Measurements from ENCODE around the gene SIRT6. TPM values are rescaled to one million over a fixed set of nuclear protein-coding genes. Genes with fewer than 3 reads are reported as not detected.

The SIRT6 gene
- total RNA-seq, 1 experiment from 2014 or later = 28.1 TPM

GRCh38 chr19:4183967-4184717, 1.8 kb upstream of the SIRT6 start:
- DNase-seq (ENCODE audit: low spot score) (no peak), ATAC-seq (no peak)
- Mint-ChIP-seq H3K27me3 (ENCODE audit: low read depth) (peaks cover 9% of the 10 kb centered on the region), H3K4me1 (peaks cover 19% of the 10 kb centered on the region), H3K36me3 (no peaks in the 10 kb centered on the region; the same call in 1 of the 2 replicates), H3K9me3 (no peaks in the 10 kb centered on the region), H3K4me3 (no peak overlapping the region), H3K27ac (no peak overlapping the region)
- ChIA-PET CTCF (interaction anchor here (1.1 kb wide), 2 partner anchors 16 to 44 kb away, joined by 3 to 8 read pairs; no protein-coding TSS in a partner anchor), POLR2A (no interaction called here)
- no peak for TF ChIP-seq TEAD1 (CRISPR knock-in tag; IDR thresholded peaks at IDR 0.05)
- no peak for TF ChIP-seq USF2 (CRISPR knock-in tag; IDR thresholded peaks at IDR 0.05)
- no peak for TF ChIP-seq CDX4 (CRISPR knock-in tag; IDR thresholded peaks at IDR 0.05; ENCODE audit: borderline replicate concordance)
- no peak for TF ChIP-seq FOXP4 (CRISPR knock-in tag; IDR thresholded peaks at IDR 0.05)
- TF ChIP-seq ZNF232 (CRISPR knock-in tag; IDR thresholded peaks at IDR 0.05) = no peak
- no peak for TF ChIP-seq ZNF121 (CRISPR knock-in tag; IDR thresholded peaks at IDR 0.05)
- TF ChIP-seq PREB (CRISPR knock-in tag; IDR thresholded peaks at IDR 0.05; ENCODE audit: borderline replicate concordance) = no peak
- no peak for TF ChIP-seq SP1 (CRISPR knock-in tag; conservative IDR thresholded peaks at IDR 0.05)
- no peak for TF ChIP-seq E2F1 (CRISPR knock-in tag; IDR thresholded peaks at IDR 0.05)
- TF ChIP-seq ZBTB43 (CRISPR knock-in tag; IDR thresholded peaks at IDR 0.05) = no peak
- no peak for TF ChIP-seq FOXJ3 (CRISPR knock-in tag; IDR thresholded peaks at IDR 0.05; ENCODE audit: borderline replicate concordance)
- no peak for TF ChIP-seq ZNF281 (CRISPR knock-in tag; IDR thresholded peaks at IDR 0.05)
- no peak for TF ChIP-seq ESRRA (CRISPR knock-in tag; IDR thresholded peaks at IDR 0.05; ENCODE audit: borderline replicate concordance)
- no peak for TF ChIP-seq NFE2L1 (CRISPR knock-in tag; IDR thresholded peaks at IDR 0.05)
- no peak for TF ChIP-seq ZNF317 (CRISPR knock-in tag; IDR thresholded peaks at IDR 0.05; ENCODE audit: borderline replicate concordance, low read depth)
- no peak for TF ChIP-seq ZNF425 (CRISPR knock-in tag; conservative IDR thresholded peaks at IDR 0.05)
- TF ChIP-seq MLX (CRISPR knock-in tag; IDR thresholded peaks at IDR 0.05) = no peak
- TF ChIP-seq IRF1 (CRISPR knock-in tag; IDR thresholded peaks at IDR 0.05) = no peak
- TF ChIP-seq ZNF416 (CRISPR knock-in tag; IDR thresholded peaks at IDR 0.05) = no peak
- TF ChIP-seq FOXK1 (CRISPR knock-in tag; IDR thresholded peaks at IDR 0.05) = no peak

Data from WTC11 (cell line).